GM19193 (cell line): ENCODE measurements around the gene FHL3.

ENCODE experiments used
- POLR2A ChIP-seq: IDR thresholded peaks from 4 replicates; pipeline ENCODE4 v1.6.1; 2011; ENCODE audit not compliant: insufficient read depth, insufficient read length; ENCODE audit errors: extremely low read depth

Gene FHL3

DNA sequence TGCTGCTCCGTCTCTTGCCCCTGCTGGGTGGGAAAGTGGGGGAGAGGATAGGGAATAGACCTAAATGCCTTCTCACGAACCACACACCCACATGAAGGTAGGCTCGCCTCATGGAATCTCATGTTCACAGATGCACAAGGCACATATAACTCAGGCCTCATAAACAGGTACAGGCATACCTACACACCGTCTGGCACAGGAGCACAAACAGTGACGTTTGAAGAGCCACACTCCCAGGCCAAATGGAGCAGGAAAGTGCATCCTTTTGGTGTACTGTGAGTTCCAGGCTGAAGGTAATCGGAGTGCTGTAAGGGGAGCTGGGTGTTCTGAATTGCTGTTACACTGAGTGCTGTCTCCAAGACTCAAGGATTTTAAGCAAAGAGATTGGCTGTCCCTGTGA is 20.4 kb upstream of the FHL3 start:
- TF ChIP-seq POLR2A, result no peak

DNA sequence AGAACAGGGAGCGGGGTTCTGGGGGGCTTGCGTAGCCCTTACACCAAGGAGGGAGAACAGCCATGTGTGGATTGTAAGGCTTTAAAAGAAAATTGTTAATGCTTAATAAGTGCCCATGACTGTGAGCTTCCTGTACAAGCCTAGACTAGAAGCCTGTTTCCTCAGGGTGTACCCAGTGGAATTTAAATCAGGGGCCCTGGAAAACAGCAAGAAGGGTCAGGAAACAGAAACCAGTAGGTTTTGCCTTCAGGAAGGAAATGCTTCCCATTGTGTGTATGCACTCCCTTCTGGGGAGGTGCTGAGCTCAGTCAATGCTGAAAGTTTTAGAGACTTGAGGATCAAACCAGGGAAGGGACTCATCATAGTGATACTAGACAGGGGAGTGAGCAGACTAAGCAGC is 19.9 kb upstream of the FHL3 start:
- no peak for TF ChIP-seq POLR2A

DNA sequence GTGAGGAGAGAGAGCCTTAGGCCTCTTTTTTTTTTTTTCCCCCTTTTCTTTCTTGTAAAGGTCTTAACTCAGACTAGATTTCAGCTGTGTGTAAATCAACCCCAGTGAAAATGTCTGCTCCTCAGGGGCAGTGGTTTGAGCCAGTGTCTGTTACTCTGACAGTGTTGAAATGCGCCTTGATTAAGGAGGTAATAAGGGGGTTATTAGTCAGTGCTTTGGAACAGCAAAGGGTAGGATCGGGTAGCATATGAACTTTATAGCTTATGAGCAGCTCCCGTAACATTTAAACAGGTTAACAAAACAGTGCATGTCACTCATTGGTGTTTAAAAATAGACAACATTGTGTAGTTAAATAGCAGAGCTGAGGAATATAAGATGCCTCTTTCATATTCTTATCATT is 17.5 kb upstream of the FHL3 start:
- TF ChIP-seq POLR2A, result no peak

DNA sequence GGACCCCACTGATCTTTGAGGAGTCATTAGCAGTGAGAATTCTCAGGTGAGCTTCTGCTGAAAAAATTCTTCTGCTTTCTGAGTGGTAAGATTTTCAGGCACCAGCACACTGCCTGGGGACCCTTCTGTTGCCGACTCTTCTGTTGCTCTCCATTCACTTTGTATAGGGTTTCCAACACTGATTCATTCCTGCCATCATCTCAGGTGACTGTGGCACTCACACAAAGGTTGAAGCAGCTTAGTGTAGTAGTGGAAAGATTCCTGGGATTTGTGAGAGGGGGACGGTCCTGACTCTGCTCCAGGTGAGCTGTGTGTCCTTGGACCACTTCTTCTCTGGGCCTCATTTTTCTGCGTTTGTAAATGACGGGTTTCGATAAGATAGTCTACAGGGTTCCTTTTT is 16.7 kb upstream of the FHL3 start:
- no peak for TF ChIP-seq POLR2A

DNA sequence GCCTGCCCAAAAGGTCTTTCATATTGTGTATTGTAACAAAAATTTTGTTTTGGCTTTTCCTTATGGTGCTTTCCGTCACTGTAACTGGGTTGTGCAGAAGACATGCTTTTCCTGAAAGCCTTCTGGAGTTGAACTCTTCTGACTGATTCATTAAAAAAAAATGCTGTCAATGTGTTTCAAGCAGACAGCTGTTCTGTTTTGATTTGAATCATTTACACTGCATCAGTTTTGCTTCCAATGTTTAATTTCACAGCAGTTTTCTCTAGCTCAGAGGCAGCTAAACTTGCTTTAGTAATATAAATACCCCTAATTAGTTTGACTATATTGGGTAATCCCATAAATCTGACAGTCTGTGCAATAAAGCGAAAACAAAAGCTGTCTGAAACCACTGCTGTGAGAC is 15.1 kb upstream of the FHL3 start:
- no peak for TF ChIP-seq POLR2A

DNA sequence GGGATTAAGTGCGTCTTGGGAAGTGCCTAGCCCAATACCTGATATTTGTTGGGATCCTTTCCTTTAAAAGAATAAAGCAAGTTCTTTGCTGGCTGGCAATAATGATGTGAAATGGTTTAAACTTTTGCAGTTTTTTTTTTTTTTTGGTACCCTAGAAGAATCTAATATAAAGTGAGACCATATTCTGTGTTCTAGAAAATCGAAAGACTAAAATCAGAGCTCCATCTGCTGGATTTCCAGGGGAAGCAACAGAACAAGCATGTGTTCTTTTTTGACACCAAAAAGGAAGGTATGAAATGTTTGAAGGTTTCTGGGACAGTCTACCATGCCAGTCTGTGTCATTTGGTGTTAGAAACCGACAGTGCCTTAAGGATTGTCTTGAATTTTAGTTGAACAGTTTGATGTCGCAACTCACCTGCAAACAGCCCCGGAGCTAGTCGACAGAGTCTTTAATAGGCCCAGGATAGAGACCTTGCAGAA is 13.6 kb upstream of the FHL3 start:
- no peak for TF ChIP-seq POLR2A

DNA sequence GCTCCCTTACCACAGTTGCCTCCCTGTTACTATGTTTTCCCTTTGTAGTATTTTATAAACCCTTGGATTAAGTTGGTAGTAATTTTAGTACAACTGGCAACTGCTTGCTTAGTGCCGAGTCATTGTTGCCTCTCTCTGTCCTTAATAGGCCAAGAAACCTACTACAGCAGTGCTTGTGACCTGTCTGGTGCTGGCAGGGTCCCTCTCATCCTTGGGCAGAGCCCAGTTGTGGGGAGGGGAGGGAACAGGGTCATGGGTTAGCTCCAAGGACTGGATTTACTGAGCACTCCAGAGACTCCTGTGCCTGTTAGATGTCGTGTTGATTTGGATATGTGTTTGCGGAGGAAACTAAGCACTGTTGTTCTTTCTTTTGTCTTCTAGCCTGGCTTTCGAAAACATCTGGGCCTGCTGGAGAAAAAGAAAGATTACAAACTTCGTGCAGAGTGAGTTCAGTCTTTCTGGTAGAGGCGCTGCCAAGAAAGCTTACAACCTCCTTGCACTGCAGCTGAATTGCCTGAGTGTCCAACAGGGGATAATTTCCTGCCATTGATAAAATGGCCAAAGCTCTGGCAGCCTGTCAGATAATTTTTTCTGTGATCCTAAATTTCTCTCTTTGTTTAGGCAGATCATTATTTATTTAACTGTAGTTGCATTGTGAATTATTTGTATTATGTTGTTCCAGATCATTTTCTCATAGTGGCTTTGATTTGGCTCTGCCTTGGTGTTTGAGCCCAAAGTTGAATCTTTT is 10.8 kb upstream of the FHL3 start:
- TF ChIP-seq POLR2A, result no peak

DNA sequence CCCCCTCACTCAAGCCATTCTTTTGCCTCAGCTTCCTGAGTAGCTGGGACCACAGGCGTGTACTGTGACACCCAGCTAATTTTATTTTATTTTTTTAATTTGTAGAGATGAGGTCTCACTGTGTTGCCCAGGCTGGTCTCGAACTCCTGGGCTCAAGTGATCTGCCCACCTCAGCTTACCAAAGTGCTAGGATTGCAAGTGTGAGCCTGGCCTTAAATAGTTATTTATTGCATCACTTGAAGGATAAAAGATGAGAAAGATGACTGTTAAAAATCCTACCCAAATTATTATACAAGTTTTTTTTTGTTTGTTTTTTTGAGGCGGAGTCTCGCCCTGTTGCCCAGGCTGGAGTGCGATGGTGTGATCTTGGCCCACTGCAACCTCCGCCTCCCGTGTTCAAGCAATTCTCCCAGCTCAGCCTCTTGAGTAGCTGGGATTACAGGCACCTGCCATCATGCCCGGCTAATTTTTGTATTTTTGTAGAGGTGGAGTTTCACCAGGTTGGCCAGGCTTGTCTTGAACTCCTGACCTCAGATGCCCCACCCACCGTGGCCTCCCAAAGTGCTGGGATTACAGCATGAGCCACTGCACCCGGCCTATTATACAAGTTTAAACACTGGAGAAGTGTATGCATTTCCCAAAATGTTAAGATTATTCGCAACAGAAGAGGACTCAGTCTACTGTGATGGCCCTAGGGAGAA is 9.6 kb upstream of the FHL3 start:
- no peak for TF ChIP-seq POLR2A

DNA sequence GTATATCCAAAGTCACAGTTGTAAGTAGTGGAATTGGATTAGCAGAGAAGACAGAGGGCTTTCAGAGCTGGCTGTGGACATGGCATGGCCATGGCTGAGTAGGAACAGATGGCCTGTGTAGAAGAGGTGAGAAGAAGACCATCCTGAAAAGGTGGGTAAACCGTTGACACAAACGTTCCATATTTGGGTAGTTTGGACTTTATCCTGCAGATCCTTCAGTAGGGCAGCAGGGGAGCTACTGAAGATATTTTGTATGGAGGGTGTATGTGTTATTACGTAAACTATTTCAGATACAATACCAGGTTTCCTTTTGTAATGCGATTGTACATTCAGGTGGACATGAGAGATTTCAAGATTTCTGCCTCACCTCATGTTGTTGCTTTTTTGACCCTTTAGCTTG is 8.9 kb upstream of the FHL3 start:
- TF ChIP-seq POLR2A, result no peak

DNA sequence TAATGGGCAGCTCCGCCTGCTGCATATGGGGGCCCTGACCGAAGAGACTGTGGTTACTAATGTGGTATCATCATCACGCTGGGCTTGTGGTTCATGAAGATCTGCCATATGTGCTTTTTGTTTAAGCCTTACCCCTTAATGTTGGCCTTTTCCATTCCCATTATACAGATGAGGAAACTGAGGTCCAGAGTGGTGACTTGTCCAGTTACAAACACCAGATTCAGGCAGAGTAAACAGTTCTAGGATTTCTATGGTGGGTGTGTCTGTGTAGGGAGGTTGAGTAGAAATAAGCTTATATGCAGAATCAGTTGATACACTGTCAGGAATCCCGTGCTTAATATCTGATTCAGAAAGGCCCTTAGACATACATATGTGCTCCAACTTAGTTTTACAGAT is 7.9 kb upstream of the FHL3 start:
- TF ChIP-seq POLR2A, result no peak

DNA sequence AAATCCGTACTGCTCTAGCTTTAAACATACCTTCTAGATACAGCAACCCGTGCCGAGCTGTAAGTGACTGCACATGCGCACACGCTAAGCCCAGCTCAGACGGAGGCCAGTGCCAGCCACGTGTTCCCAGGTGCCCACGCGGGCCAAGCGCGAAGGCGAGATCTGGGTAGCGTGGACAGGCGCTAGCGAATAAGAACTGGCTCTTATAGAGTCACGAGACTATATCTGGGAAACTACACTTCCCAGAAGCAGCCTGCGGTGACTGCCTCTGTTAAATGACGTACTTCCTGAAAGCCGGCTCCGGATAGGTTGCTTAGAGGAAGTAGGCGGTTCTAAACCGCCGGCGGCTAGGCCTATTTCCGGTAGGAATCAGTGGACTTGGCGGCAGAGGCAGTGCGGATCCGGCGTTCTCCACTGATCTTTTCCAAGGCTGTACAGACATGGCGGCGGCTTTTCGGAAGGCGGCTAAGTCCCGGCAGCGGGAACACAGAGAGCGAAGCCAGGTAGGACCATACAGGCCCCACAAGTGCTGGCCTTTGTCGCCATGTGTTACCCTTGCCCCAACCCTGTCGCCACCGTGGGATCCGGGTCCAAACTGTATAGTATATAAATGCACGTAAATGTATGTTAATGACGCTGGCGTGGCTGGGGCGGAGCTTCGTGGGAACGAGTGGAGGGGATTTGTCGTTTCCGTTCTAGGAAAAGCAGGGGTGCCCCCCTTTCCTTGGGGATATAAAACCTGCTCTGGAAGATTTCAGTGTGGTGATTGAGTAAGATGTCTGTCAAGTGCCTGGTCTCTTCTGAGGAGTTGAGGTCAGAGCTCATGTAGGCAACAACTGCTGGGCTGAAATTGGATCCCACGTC is 7.3 kb upstream of the FHL3 start, which contains the start of gene UTP11:
Gene UTP11 (plus strand): TSS at position 372 of the 864 bp plus-strand sequence. CDS start 69 bp downstream, at position 441.
- peak; percentile 89 for TF ChIP-seq POLR2A

DNA sequence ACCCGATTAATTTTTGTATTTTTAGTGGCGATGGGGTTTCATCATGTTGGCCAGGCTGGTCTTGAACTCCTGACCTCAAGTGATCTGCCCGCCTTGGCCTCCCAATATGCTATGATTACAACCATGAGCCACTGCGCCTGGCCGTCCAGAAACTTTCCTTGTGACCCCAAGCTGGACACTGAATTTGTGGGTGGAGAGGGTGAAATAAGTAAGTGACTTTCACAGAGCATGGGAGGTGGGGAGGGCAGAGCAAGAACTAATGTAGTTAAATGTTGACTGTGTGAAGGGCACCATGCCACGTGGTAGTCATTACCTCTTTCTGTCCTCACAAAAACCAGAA is 4.5 kb upstream of the FHL3 start:
- no peak for TF ChIP-seq POLR2A

DNA sequence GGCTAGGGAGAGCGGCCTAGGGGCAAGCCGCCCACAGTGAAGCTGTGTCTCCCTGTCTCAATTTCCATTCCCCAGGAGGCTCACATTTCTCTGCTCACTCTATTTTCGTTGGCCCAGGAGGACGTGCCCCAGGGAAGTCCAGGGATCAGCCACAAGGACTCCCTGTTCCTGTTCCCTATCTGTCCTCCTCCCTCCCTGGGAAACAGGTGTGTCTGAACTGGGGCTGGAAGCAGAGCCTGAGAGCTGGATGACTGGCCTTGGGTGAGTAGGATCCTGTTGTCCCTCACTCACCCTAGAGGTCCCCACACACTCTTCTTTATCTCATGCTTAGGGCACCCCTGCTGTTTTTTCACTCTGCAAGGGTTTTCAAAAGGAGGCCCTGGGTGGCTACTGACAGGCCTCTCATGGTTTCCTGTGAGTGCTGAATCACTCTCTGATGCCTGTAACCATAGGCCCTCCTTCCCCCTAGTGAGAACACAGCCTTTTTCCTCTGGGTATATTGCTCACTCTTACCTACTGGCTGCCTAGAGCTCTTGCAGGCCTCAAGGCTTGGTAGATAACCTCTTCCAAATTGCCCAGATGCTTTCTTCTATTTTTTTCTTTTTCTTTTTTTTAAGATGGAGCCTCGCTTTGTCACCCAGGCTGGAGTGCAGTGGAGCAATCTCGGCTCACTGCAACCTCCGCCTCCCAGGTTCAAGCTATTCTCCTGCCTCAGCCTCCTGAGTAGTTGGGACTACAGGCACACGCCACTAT is 4.0 kb upstream of the FHL3 start:
- TF ChIP-seq POLR2A, result no peak

DNA sequence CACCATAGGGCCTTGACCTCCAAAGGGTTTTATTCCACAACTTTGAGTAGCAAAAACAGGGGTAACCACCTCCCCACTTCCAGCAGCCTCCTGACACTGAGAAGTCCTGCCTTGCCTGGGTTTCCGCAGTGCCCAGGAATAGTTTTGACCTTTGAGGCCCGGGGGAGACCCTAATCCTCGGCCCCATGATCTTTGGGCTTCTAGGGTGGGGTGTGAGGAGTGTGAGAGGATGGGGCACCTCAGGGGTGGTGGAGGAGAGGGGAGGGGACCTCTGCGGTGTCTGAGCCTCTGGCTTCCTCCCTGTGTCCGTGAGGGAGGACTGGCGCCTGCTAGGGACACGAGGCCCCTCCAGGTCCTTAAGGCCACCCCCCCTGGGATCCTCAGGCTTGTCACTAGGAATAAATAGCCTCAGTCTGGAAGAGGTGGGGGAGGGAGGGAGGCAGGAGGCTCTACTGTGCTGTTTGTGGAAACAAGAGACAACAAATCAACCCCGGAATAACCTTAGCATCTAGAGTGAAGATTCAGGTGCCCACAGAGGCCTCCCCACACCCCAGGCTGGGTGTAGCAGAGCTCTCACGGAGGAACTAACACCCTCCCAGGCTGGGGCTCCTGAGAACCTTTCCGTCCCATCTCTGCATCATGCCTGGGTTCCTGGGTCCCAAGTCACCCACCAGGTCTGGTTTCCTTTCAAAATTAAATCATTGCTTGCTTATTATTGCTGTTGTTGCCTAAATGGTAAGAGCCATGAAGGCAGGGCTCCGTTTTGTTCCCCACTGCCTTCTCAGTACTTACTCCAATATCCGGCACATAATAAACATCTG is 904 bp upstream of the FHL3 start:
- no peak for TF ChIP-seq POLR2A

DNA sequence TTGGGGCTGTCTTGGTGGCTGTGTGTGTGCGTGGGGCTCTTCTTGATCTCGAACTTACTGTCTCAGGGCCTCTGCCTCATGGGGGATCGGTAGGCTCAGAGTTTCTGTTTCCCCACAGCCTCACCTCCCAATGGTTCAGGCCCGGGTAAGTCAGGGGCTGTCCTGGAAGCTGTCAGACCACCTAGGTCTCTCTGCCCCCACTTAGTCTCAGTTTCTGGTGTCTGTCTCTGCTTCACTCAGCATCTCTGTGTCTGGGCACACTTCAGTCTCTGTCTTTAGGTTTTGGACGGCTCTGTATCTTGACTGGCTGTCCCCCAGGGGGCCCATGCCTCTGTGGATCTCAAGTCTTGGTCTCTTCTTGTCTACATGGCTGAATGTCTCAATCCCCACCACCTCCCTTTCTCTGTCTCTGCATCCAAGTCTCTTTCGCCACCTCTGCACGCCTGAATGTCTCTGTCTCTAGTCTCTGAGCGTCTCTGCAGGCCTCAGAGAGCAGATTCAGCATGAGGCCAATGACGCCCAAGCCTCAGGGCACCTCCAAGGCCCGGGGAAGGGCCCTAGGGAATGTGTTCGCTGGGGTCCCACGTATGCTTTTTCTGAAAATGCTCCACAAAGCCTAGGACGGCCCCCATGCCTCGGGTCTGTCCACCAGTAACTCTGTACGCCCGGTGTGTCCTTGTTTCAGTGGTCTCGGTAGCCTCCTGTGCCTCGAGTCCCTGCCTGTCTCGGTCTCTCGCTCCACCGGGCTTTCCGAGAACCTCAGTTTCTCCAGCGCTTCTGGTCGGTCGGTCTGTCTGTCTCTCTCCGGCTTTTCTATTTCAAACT is 818 bp downstream of the FHL3 start:
- peak; percentile 21 for TF ChIP-seq POLR2A
